AML-193 (cell line): Measurements from ENCODE around the gene GABARAP.

ENCODE experiments used
- DNase-seq, 2 experiments: peaks; one replicate each; lab custom pipeline; 2025; lab: John Stamatoyannopoulos, UW

The GABARAP gene

GRCh38 chr17:7222093-7222971 is 19.9 kb downstream of the GABARAP start:
- DNase-seq = no peak

GRCh38 chr17:7221278-7222092 is 20.8 kb downstream of the GABARAP start:
- no peak for DNase-seq

- peak; percentile 22 to 32 for DNase-seq
Measured at GRCh38 chr17:7220593-7221277, 21.5 kb downstream of the GABARAP start.

DNA sequence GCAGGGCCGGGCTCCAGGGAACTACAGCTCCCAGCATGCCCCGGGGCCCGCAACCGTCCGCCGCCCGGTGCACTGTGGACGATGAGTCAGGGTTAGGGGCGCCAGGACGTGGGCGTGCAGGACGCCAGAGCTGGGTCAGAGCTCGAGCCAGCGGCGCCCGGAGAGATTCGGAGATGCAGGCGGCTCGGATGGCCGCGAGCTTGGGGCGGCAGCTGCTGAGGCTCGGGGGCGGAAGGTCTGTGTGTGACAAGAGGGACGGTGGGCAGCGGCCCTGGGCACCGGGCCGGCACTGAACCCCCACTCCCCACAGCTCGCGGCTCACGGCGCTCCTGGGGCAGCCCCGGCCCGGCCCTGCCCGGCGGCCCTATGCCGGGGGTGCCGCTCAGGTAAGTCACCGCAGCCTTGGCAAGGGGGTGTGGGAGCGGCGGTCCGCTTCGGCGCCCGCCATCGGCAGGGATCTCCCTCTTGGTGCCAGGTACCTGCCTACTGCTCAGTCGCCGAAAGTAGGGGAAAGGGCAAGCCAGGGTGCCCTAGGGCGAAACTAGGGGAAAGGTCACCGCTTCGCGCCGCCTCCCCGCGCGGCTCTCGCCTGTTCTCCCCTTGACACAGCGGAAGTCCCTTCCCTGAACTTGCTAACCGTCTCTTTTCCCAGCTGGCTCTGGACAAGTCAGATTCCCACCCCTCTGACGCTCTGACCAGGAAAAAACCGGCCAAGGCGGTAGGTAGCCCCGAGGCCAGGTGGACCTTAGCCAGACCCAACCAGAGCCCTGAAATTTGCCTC is 22.2 kb downstream of the GABARAP start, which contains the start of the genes ACADVL and DLG4:
Gene ACADVL, plus strand, starts transcription at position 127 of the 781 bp plus-strand sequence. Its CDS starts 47 bp downstream, at position 174.
Gene DLG4, minus strand, starts transcription at position 25 of the 781 bp plus-strand sequence.
- peak; percentile 19 to 54 for DNase-seq

GRCh38 chr17:7219229-7219811 is 22.9 kb downstream of the GABARAP start:
- DNase-seq = no peak

- no peak for DNase-seq
Measured at GRCh38 chr17:7218758-7219157, 23.5 kb downstream of the GABARAP start.

DNA sequence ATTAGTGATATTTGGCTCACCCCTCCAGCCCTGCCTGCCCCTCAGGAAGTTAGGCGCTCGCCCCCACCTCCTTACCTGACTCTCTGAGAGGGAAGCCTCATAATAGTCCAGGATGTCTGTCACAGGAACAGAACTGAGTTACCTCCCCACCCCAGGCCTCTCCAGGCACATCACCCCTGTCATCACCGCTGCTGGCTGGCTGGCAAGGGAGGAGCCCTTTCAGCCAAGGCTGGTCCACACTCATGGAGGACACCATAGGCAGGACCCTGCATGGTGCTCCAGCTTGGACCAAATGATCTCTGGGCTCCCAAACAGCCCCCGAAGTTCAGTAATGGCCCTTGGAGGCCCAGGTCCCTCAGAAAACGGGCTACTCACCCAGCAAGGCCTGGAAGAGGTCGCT is 24.1 kb downstream of the GABARAP start:
- DNase-seq = no peak

DNA sequence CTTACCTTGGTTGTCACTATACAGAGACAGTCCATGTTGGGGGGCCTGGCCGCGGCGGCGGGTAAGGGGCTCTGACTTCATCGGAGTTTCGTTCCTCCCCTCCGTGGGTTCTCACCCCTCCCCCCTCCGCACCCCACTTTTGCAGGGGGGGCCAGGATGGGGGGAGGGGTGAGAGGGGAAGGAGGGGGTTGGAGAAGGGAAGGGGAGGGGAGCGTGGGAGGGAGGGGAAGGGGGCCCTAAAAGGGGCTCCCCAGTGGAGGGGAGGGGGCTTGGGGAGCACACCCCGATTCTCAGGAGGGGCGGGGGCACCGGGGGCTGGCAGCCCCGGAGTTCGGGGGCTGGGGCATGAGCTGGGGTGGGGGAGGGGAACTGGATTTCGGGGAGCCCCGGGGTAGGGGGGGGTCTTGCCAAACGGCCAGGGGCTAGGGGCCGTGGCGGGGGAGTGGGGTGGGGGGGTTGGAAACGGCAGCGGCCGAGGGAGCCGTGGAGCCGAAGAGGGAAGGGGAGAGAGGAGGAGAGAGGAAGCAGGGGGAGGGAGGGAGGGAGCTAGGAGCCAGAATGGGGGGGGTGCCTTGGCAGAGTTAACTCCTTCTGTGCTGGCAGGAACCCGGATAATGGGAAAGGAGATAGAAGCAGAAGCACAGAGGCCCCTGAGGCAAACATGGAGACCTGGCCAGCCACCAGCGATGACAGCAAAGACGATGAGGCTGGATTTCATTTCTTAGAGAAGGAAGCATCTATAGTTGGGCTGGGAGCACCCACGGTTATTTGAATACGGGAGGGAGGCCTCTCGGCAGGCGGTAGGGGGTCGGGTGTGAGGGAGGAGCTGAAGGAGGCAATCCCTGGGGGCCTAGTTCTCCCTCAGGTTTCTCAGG is 24.9 kb downstream of the GABARAP start:
- DNase-seq = peak; percentile 6 to 8

- no peak for DNase-seq
Measured at GRCh38 chr17:7216242-7217112, 25.8 kb downstream of the GABARAP start.

DNA sequence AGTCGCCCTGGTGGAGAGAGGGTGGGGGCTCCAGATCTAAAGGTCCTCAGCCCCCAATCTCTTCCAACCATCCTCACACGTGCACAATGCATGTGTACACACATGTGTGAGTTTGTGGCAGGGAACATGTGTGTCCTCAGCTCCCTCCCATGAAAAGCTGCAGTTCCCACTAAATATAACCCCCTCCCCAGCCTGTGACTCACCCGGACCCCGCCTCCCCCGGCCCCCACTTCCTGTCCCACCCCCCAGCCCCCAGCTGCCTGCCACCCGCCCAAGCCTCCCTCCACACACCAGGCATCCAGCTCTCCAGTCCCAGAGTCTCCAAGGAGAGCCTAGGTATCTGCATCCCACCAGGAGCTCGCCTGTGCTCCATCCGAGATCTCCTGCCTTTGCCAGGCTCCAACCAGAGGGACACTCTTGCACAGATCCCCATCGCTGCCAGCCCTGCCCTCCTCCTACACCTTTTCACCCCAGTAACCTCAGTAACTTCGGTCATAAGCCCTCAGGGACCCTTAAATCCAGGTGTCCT is 26.5 kb downstream of the GABARAP start:
- DNase-seq = no peak

- no peak for DNase-seq
Measured at GRCh38 chr17:7215136-7215638, 27.1 kb downstream of the GABARAP start.

DNA sequence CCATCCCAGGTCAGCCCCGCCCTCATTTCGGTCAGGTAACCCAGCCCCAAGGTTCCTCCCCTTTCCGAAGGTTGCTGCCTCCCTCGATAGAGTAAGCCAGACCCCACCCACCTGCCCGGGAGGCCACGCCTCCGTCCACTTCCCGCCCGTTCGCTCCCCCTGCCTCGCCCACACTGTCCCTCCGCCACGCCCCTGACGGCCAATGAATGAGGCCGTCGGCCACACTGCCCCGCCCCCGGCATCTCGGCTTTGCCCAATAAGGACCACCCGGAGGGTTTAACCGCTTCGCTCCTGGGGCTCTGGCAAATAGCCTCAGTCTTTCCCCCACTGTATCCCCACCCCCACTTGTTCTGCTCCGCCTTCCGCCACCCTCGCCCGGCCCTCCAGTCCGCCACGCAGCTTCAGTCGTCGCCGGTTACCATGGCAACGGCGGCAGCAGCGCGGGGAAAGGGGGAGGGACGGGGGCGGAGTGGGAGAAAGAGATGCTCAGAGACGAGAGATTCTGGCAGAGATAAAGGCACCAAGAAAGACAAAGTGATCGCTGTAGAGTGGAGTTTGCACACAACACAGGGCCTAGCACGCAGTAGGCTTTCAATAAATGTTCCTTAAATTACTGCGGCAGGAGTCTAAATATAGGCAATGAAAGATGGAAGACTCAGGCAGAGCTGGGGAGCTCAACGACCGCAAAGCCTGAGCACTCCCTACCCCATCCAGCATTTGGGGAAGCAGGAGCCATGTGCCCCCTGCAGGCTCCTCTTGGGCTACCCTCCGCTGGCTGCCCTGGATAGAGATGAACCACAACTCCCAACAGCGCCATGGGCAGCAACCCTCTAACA is 27.7 kb downstream of the GABARAP start:
- peak; percentile 70 to 73 for DNase-seq

- peak; percentile 26 to 27 for DNase-seq
Measured at GRCh38 chr17:7213895-7214299, 28.4 kb downstream of the GABARAP start.

GRCh38 chr17:7211491-7212273 is 30.6 kb downstream of the GABARAP start:
- no peak for DNase-seq

GRCh38 chr17:7208754-7209460 is 33.3 kb downstream of the GABARAP start:
- no peak for DNase-seq

DNA sequence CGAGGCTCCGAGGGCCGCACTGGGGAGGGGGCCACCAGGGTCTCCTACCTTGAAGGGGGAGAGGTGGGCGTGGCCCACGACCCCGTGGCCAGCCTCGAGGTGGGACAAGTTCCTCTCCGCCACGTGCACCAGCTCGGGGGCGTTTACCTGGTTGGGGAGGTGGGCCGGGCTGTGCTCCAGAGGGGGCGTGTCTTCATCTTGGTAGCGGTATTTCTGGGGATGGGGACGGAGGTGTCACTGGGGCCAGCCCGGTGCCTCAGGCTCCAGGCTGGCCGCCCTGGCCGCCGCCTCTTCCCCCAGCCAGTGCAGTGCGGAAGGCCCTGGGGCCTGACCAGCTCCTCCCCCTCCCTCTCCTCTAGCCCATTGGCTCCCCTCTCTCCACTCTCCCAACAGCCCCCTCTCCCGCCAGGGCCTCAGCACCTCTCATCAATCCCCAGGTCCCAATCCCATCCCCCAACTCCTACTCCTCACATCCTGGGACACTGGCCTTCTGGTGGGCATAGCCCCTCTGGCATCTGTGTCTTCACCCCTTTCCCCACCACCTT is 34.1 kb downstream of the GABARAP start:
- no peak for DNase-seq
